NT2/D1 (cell line): Measurements from ENCODE around the gene CERS4.

ENCODE experiments used
- SUZ12 ChIP-seq: IDR thresholded peaks from 2 replicates; pipeline ENCODE4 v1.6.1; 2011; ENCODE audit not compliant: insufficient read length, insufficient read depth; ENCODE audit errors: extremely low read depth
- ZNF274 ChIP-seq: IDR thresholded peaks from 2 replicates; pipeline ENCODE4 v1.6.1; 2011; ENCODE audit warnings: mild to moderate bottlenecking, low read depth, low read length

GRCh38 chr19:8307400-8307964, 98.3 kb downstream of the CERS4 start:
- TF ChIP-seq SUZ12 = no peak
- TF ChIP-seq ZNF274 = no peak
